Measurements from ENCODE around the gene ELP5. TPM values are rescaled to one million over a fixed set of nuclear protein-coding genes. Genes with fewer than 3 reads are reported as not detected.

The ELP5 gene
- total RNA-seq, 4 donors from 2014 or later: 14.9 to 21.8 (median 16.6) TPM

DNA sequence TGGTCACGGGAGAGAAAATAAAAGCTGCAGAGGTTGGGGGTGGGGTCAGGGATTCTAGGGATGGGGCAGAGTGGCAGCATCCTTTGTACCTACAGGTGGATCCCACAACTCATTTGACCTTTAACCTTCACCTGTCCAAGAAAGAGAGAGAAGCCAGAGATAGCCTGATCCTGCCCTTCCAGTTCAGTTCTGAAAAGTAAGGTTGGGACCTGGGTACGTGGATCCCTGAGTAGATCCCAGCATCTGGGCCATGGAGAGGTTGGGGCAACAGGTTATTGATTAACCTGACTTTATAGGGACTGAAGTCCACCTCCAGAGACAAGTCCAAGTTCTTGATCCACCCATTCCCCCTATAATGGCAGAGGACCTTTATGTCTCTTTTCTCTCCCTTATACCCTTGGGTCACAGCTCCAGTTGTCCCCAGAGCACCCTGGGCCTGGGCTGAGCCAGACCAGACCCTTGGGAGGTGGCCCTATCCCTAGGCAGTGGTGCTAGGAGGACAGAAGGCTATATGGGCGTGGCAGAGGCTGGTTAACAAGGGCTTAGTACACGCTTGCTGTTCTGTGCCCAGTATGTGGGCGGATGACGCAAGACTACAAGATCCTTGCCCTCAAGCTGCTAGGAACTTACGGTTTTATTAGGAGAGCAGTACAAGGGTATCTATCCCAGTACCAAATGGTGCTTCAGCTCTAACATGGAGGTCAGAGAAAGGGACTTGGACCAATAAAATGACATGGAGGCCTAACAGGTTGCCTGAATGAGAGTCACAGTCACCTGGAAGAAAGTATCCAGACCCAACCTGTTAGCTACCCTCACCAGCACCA, 6.9 kb downstream of the ELP5 start:
- 48 to 75% methylated on average over 2 to 6 of the region's 7 CpGs for WGBS, 2 donors
- peaks cover 0 to 34% (median 4%) of the 10 kb centered on the region in 4 donors for H3K27me3 ChIP-seq
- peaks cover 10 to 68% (median 26%) of the 10 kb centered on the region in 3 donors for H3K36me3 ChIP-seq
- no peaks in the 10 kb centered on the region for H3K9me3 ChIP-seq
- intact Hi-C loops (cut with DNase I): no loop called here
- H3K4me3 ChIP-seq: peak overlapping the region in 1 of 4 donors; percentile 74
- H3K27ac ChIP-seq: peak overlapping the region; percentile 54 to 99 (median 75)
- H3K4me1 ChIP-seq: peaks cover 19 to 57% (median 20%) of the 10 kb centered on the region in 3 donors
- TF ChIP-seq, protein P1, sequence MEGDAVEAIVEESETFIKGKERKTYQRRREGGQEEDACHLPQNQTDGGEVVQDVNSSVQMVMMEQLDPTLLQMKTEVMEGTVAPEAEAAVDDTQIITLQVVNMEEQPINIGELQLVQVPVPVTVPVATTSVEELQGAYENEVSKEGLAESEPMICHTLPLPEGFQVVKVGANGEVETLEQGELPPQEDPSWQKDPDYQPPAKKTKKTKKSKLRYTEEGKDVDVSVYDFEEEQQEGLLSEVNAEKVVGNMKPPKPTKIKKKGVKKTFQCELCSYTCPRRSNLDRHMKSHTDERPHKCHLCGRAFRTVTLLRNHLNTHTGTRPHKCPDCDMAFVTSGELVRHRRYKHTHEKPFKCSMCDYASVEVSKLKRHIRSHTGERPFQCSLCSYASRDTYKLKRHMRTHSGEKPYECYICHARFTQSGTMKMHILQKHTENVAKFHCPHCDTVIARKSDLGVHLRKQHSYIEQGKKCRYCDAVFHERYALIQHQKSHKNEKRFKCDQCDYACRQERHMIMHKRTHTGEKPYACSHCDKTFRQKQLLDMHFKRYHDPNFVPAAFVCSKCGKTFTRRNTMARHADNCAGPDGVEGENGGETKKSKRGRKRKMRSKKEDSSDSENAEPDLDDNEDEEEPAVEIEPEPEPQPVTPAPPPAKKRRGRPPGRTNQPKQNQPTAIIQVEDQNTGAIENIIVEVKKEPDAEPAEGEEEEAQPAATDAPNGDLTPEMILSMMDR (IDR thresholded peaks at IDR 0.05): no peak
- TF ChIP-seq POLR2A (IDR thresholded peaks at IDR 0.05): no peak
- no peak for DNase-seq

DNA sequence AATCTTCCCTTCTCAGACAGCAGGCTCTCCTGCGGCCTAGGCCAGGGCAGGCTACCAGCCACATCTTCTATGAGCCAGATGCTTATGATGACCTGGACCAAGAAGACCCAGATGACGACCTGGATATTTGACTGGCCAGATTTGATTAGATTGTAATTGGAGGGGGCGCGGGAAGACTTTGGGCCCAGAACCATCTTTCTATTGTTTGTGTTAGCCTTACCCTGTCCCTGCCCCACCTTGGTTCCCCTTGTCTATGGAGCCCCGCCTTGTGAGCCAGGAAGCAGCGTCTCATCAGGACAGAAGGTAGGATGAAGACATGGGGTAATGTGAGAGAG, 7.5 kb downstream of the ELP5 start:
- Histone ChIP-seq H3K36me3 (peaks cover 10 to 62% (median 26%) of the 10 kb centered on the region in 3 donors), H3K27ac (peak overlapping the region; percentile 54 to 99 (median 75)), H3K4me1 (peaks cover 20 to 61% (median 23%) of the 10 kb centered on the region in 3 donors), H3K4me3 (peak overlapping the region in 2 of 4 donors; percentile 58 to 74), H3K9me3 (no peaks in the 10 kb centered on the region), H3K27me3 (peaks cover 0 to 38% (median 4%) of the 10 kb centered on the region in 4 donors)
- no peak for TF ChIP-seq POLR2A (IDR thresholded peaks at IDR 0.05)
- TF ChIP-seq, protein P1 (IDR thresholded peaks at IDR 0.05): no peak
- WGBS, 2 donors: 87 to 88% methylated on average over 6 of the region's 6 CpGs
- DNase-seq: no peak
- intact Hi-C loops (cut with DNase I): no loop called here

DNA sequence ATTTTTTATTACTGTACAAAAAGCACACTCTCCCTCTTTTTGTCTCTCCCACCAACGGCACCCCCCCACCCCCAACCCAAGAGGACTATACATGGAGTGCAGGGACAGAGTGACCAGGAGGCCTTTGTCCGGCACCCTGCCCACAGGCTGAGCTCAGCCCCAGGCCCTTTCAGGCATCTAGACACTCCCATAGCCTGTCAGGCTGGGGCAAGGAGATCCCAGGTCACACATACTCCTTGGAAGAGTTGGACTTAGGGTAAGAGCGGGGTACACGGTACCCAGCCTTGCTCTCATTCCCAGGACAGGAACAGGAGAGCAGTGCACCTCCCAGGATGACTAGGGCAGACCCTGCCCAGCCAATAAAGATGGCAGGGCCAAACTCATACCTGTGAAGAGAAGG, 8.1 kb downstream of the ELP5 start:
- Histone ChIP-seq H3K4me3 (peak overlapping the region; percentile 58 to 84 (median 69)), H3K9me3 (no peaks in the 10 kb centered on the region), H3K27me3 (peaks cover 0 to 44% (median 4%) of the 10 kb centered on the region in 4 donors), H3K27ac (peak overlapping the region; percentile 89 to 99 (median 95)), H3K36me3 (peaks cover 10 to 56% (median 24%) of the 10 kb centered on the region in 3 donors), H3K4me1 (peaks cover 20 to 67% (median 23%) of the 10 kb centered on the region in 3 donors)
- TF ChIP-seq, protein P1 (IDR thresholded peaks at IDR 0.05): no peak
- no peak for TF ChIP-seq POLR2A (IDR thresholded peaks at IDR 0.05)
- WGBS, 2 donors: 17 to 81% methylated on average over 1 to 4 of the region's 4 CpGs
- DNase-seq: no peak
- intact Hi-C loops (cut with DNase I): no loop called here

DNA sequence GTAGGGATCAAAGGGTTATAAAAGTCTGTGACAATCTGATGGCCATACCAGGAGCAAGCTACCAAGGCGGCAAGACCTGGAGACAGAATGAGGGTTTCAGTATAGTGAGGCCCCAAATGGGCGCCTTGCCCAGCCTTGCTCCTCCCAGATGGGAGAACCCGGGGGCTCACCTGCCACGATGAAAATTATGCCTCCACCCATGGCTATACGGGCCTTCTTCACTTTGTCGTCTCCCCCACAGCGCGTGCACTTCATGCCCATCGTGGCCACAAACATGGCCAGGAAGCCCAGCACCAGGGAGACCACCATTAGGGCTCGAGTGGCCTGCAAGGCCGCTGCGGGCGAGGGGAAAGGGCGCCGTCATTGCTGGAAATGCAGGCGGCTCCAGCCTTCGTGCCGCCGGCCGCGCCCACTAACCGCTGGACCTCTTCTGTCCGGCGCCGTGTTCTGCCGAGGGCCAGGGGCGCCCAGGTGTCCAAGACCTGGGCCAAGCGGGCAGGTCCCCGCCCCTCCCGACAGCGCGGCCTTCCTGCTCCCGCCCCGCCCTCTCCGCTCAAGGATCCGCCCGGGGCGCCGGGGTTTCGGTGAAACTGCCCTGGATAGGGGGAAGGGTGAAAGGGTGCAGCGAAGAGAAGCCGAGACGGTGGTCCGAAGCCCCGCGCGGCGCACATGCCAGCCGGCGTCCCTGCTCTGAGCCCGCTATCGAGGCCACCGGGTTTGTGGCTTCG, 8.8 kb downstream of the ELP5 start:
- Histone ChIP-seq H3K4me1 (peaks cover 20 to 68% (median 23%) of the 10 kb centered on the region in 3 donors), H3K36me3 (peaks cover 10 to 49% (median 18%) of the 10 kb centered on the region in 3 donors), H3K9me3 (no peaks in the 10 kb centered on the region), H3K4me3 (peak overlapping the region; percentile 58 to 84 (median 69)), H3K27ac (peak overlapping the region; percentile 89 to 99 (median 95)), H3K27me3 (peaks cover 0 to 51% (median 4%) of the 10 kb centered on the region in 4 donors)
- intact Hi-C loops (cut with DNase I): no loop called here
- TF ChIP-seq POLR2A (IDR thresholded peaks at IDR 0.05): peak in 1 of 4 donors; percentile 33
- TF ChIP-seq, protein P1 (IDR thresholded peaks at IDR 0.05): no peak
- no peak for DNase-seq
- 20 to 22% methylated on average over 3 to 4 of the region's 54 CpGs for WGBS, 2 donors

All from esophagus squamous epithelium (tissue), 5 donors.